Astrocyte (in vitro differentiated cells and primary cell): ENCODE measurements around the gene CDC42EP4.

Experiments
- EZH2 ChIP-seq: IDR thresholded peaks from 2 replicates; pipeline ENCODE4 v1.6.1; 2012; ENCODE audit warnings: mild to moderate bottlenecking, low read length, inconsistent platforms; ENCODE audit not compliant: insufficient read depth
- TF ChIP-seq, protein P1 (sequence below): IDR thresholded peaks from 2 replicates; pipeline ENCODE4 v1.5.1; 2011; ENCODE audit warnings: low read depth, mild to moderate bottlenecking, inconsistent platforms, low read length, moderate library complexity; ENCODE audit not compliant: insufficient read depth

GRCh38 chr17:73342050-73342522, 30.3 kb upstream of the CDC42EP4 start:
- TF ChIP-seq, protein P1, sequence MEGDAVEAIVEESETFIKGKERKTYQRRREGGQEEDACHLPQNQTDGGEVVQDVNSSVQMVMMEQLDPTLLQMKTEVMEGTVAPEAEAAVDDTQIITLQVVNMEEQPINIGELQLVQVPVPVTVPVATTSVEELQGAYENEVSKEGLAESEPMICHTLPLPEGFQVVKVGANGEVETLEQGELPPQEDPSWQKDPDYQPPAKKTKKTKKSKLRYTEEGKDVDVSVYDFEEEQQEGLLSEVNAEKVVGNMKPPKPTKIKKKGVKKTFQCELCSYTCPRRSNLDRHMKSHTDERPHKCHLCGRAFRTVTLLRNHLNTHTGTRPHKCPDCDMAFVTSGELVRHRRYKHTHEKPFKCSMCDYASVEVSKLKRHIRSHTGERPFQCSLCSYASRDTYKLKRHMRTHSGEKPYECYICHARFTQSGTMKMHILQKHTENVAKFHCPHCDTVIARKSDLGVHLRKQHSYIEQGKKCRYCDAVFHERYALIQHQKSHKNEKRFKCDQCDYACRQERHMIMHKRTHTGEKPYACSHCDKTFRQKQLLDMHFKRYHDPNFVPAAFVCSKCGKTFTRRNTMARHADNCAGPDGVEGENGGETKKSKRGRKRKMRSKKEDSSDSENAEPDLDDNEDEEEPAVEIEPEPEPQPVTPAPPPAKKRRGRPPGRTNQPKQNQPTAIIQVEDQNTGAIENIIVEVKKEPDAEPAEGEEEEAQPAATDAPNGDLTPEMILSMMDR: no peak
- TF ChIP-seq EZH2: no peak
